ENCODE measurements around the gene MFRP.

Gene MFRP

GRCh38 chr11:119316016-119316728 is 30.3 kb downstream of the MFRP start:
- no peak for DNase-seq (ENCODE audit: low read depth)
- H3K4me3 ChIP-seq (ENCODE audit: low read depth, low read length) = peak overlapping the region; percentile 32
- TF ChIP-seq CTCF (IDR thresholded peaks at IDR 0.05; ENCODE audit: control insufficient read depth, extremely low read depth, insufficient read depth) = no peak

- TF ChIP-seq CTCF (IDR thresholded peaks at IDR 0.05; ENCODE audit: control insufficient read depth, extremely low read depth, insufficient read depth) = no peak
- no peak for DNase-seq (ENCODE audit: low read depth)
- no peak overlapping the region; the same call in 1 of the 2 replicates for H3K4me3 ChIP-seq (ENCODE audit: low read depth, low read length)
These were observed 31.1 kb downstream of the MFRP start for GRCh38 chr11:119315131-119316015.

- H3K4me3 ChIP-seq (ENCODE audit: low read depth, low read length) = no peak overlapping the region
- DNase-seq (ENCODE audit: low read depth) = no peak
- TF ChIP-seq CTCF (IDR thresholded peaks at IDR 0.05; ENCODE audit: control insufficient read depth, extremely low read depth, insufficient read depth) = no peak
These were observed 31.8 kb downstream of the MFRP start for GRCh38 chr11:119314726-119315125.

GRCh38 chr11:119310682-119311052 is 35.8 kb downstream of the MFRP start:
- no peak for TF ChIP-seq CTCF (IDR thresholded peaks at IDR 0.05; ENCODE audit: control insufficient read depth, extremely low read depth, insufficient read depth)
- DNase-seq (ENCODE audit: low read depth) = no peak
- no peak overlapping the region for H3K4me3 ChIP-seq (ENCODE audit: low read depth, low read length)

- no peak for TF ChIP-seq CTCF (IDR thresholded peaks at IDR 0.05; ENCODE audit: control insufficient read depth, extremely low read depth, insufficient read depth)
- H3K4me3 ChIP-seq (ENCODE audit: low read depth, low read length) = no peak overlapping the region
- DNase-seq (ENCODE audit: low read depth) = no peak
These were observed 36.4 kb downstream of the MFRP start for GRCh38 chr11:119309953-119310681.

- DNase-seq (ENCODE audit: low read depth) = peak; percentile 28
- no peak overlapping the region for H3K4me3 ChIP-seq (ENCODE audit: low read depth, low read length)
- no peak for TF ChIP-seq CTCF (IDR thresholded peaks at IDR 0.05; ENCODE audit: control insufficient read depth, extremely low read depth, insufficient read depth)
These were observed 37.1 kb downstream of the MFRP start for GRCh38 chr11:119309411-119309810.
